SH-SY5Y (cell line): Measurements from ENCODE around the gene RAB17.

Experiments used
- GATA2 ChIP-seq: IDR thresholded peaks from 2 replicates; pipeline ENCODE4 v1.6.1; 2011; ENCODE audit warnings: mild to moderate bottlenecking, low read depth, low read length
- GATA3 ChIP-seq: IDR thresholded peaks from 2 replicates; pipeline ENCODE4 v1.6.1; 2011; ENCODE audit warnings: low read depth, mild to moderate bottlenecking, low read length, moderate library complexity

The RAB17 gene

DNA sequence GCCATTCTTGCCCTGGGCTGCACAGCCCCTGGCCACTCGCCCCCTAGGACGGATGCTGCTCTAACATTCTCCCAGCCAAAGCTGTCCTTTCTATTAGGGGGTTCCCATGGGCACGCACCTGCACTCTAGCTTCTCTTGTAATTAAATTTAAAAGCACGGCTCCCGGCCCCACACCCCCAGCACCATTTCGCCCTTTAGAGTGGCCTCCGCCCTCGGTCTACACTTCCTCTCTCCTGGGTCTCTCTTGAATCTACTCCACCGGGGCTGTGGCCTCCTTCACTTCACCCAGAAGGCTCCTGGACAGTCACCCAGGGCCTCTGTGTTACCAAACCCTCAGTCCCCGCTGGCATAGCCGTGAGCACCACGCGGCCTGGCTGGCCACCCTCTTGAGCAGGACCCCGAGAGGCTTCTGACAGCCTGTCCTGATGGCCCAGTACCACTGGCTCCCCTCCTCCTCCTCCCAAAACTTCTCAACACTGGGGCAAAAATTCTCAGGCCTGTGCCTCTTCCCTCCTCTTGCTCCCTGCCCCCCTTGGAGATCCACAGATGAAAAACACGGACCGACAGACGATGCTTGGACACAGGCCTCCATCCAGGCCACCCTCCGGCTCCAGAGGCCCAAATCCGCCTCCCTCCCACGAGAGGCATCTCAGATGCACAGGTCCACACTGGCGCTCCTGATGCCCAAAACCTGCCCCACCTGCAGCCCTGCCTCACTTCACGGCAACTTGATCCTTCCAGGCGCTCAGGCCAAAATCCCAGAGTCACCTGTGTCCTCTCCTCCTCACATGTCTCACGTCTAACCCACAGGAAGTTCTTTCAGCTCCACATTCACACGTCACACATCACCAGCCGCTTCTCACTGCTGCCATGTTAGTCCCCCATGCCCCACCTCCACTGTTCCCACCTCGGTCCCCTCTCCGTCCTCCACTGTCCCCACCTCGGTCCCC, 6.9 kb upstream of the RAB17 start:
- TF ChIP-seq GATA3: no peak
- no peak for TF ChIP-seq GATA2

DNA sequence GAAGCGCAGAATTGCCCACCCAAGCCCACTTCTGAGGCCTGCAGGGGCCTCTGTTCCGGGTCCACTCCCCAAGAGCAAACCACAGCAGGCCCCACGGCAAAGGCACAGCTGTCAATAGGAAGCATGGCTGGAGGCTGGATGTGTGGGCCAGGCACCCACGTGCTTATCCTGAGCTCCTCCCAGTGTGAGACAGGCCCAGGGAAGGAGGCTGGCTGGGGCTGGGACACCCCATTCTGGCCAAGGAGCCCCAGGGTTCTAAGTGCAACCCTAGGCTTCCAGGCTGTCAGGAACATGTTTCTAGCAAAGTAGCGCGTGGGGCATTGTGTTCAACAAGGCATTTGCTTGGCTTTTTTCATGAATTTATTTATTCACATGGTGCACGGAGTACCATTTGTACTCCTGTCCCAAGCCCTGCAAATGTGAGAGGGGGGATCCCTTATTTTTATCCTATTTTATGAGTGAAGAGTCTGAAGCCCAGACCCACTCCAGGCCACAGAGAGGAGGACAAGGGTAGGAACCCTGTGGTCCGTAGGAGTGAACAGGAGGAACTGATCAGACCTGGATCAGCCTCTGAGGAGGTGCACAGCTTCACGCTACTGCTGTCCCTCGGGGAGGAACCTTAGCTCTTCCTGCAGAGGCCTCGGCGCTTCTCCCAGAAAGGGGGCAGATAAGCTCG, 6.1 kb upstream of the RAB17 start:
- TF ChIP-seq GATA3: no peak
- no peak for TF ChIP-seq GATA2

DNA sequence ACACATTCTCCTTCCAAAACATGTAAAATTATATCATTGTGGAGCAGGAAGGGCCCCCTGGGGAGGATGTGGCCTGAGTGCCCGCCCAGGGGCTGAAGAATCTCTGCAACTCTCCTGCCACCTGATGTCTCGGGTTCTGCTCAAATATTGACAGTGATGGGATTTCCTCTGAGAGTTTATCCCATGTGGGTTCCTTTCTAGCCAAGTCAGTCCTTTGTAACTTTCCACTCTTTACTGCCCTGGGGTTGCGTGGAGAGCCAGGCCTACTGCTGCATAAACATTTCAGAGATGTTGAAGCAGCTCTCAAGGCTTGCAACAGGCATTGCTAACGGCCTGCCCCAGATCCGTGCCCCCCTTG, 4.0 kb upstream of the RAB17 start:
- TF ChIP-seq GATA2: no peak
- TF ChIP-seq GATA3: no peak

DNA sequence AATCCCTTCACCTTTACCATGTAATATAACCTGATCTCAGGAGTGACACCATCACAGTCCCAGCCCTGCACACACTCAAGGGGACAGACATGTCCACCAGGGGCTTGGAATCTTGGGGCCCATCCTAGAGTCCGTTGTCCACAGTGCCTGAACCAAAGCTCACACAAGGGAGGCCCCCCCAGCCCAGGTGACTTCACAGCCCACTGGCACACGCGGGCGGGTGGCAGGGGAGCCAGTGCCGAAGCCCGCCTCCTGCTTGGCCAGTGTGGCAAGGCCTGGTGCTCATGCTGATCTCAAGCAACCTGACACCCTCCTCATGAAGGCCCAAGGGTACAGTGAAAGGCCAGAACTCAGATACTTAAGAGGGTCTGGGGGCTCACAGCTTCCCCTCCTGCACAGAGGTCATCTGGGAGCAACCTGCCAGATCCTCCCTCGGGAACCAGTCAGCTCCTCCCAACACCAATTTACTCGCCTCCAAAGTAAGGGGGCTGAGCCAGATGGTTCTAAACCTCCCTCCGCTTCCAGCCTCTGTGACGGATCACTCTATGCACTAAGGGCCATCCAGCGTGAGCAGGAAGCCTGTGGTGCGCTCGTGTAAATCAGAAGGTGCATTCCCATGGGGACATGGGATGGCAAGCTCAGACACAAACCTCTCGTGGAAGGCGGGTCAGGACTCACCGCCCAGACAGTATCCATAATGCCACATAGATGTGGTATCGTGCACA, 3.2 kb upstream of the RAB17 start:
- TF ChIP-seq GATA3: no peak
- no peak for TF ChIP-seq GATA2

DNA sequence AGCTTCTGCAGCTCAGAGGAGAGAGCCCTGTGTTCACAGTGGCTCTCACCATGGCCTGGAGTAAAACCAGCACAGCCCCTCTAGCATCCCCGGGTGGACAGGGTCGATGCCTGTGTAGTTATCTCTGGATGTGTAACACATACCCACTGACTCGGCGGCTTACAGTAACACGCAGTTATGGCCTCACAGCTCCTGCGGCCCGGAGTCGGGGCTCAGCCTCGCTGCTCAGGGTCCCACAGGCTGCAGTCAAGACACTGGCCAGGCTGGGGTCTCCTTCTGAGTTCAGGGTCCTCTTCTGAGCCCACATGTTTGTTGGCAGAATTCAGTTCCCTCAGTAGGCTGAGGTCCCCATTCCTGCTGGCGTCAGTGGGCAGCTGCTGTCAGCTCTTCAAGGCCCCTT, 2.5 kb upstream of the RAB17 start:
- TF ChIP-seq GATA2 (no peak), GATA3 (no peak)

DNA sequence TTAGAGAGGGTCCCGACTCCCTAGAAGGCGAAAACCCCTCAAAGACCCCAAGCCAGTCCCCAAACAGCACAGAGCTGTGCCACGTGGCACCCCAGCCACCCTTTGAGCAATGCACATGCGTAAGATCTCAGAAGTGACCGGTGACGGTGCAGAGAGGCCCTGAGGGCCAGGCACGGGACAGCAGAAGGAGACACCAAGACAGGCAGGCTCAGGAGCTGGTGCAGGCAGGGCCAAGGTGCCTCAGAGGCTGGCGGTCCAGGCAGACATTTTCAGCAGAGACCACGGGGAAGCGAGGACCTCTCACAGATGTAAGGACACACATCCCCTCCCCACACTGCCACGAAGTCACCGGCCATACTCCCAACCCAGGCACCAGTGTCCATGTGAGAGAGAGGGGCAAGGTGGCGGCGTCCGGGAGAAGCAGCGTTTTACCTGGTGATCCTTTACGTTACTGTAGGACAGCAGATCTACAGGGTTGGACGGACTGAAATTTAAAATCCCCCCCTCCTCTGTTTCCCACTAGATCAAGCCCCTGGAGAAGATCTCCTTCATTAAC, 2.0 kb upstream of the RAB17 start:
- TF ChIP-seq GATA3 (no peak), GATA2 (no peak)

DNA sequence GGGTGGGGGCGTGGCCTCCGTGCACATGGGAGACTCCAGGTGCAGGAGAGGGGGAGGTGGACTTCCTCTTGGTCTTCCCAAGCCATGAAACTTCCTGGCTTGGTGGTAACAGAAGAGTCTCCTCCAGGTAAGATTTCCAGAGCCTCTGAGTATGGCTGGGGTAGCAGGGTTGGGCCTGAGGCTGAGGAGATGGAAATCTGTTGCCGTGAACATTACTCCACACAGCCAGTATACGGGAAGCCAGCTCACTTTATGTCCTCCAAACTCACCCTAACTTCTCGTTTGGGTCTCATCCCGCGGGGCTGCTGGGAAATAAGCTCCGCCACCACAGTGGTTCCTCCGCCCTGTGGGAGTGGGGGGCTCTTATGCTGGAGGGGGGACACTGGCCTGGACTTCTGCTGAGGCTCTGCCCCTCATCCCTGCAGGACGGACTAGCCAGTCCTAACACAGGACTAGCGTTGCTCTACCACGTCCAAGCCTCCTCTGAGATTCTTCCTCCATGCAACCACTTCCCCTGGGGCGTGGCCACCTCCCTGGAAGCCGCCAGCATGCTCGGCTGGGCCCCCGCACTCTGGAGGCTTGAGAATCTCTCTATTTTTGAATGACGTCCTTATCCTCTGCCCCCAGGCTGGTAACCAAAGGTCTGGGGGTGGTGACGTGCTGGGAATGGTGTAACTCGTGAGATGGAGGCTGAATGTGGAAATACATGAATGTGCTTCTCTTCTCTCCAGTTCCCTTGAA, 777 bp upstream of the RAB17 start:
- TF ChIP-seq GATA3 (no peak), GATA2 (no peak)

DNA sequence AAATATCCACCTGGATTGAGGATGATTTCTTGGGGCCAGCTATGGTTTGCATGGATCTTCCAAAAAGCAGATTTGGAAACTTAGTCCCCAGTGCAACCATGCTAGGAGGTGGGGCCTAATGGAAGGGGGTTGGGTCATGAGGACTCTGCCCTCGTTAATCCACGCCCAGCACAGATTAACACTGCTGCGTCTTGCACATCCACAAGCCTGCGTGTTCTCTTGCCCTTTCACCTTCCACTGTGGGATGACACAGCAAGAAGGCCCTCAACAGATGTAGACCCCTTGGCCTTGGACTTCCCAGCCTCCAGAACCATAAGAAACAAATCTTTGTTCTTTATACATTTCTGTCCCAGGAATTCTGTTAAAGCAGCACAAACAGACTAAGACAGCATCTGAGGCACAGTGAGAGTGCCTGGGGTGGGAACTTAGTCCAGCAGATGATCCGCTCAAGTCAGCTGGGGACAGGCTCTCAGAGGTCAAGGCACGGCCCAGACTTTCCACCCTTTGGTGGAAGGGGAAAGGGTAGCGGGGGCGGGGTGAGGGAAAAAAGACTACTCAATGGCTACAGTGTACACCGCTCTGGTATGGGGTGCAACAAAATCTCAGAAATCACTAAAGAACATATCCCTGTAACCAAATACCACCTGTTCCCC, 2.4 kb downstream of the RAB17 start:
- no peak for TF ChIP-seq GATA2
- TF ChIP-seq GATA3: no peak

DNA sequence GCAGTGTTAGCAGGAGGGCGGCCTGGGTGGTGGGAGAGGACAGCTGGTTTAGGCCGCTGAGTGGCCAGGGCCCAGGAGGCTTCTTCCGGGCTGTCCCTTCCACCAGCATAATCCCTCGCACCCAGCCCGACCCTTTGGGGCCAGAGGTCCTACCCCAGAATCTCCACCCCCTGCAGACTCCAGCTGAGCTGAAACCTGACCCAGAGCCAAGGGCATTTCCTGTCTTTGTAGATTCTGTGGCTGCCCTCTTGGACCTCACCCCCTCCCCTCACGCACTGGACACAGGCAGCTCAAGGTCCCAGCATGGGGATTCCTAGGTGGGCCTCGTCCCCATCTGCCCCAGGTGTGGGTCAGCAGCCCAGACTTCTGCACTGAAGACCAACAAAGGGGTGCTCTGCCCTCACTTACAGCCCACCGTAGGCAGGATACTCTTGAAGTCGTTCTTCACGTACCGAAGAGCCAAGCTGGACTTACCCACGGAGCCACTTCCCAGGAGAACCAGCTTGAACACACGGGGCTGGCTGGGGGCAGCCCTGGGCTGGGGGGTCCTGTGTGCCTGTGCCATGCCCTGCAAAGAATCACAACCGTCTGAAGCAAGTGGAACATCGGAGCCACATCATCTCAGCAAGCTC, 4.8 kb downstream of the RAB17 start:
- TF ChIP-seq GATA3 (no peak), GATA2 (no peak)

DNA sequence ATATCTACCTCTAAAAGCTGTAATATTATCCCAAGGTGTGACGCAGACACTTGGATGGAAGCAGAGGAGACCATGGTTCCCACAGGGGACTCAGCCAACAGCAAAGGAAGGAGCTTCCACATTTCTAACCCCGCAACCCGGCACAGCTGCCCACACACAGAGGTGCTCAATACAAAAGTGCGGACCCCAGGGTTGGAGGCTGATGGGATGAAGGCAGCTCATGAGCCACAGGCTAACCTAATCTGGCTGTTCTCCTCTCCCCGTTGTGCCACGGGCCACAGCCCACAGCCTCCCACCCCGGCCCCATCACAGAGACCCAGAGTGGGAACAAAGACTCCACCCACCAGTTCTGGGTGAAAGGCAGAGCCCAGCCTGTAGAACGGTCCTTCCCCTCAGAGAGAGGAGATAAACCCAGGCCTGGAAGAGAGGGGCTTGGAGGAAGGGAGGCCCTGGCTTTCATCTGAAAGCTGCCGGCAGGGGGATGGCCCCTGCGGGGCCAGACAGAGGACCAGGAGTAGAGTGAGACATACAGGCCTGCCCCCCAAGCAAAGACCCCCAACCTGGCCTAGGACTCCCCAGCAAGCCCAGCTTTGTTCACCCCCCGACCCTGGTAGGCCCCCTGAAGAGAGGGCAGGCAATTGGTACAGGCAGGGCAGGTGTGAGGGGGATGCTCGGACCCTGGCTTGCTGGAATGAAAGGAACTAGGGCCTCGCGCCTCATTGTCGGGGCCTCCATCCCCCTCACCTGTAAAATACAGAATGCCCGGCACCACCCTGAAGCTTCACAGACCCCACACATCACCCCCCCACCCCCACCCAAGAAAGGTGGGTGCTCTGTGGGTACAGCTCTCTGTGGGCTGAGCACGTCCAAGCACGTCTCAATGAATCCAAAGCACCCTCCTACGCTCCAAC, 6.9 kb downstream of the RAB17 start:
- TF ChIP-seq GATA2 (no peak), GATA3 (no peak)

DNA sequence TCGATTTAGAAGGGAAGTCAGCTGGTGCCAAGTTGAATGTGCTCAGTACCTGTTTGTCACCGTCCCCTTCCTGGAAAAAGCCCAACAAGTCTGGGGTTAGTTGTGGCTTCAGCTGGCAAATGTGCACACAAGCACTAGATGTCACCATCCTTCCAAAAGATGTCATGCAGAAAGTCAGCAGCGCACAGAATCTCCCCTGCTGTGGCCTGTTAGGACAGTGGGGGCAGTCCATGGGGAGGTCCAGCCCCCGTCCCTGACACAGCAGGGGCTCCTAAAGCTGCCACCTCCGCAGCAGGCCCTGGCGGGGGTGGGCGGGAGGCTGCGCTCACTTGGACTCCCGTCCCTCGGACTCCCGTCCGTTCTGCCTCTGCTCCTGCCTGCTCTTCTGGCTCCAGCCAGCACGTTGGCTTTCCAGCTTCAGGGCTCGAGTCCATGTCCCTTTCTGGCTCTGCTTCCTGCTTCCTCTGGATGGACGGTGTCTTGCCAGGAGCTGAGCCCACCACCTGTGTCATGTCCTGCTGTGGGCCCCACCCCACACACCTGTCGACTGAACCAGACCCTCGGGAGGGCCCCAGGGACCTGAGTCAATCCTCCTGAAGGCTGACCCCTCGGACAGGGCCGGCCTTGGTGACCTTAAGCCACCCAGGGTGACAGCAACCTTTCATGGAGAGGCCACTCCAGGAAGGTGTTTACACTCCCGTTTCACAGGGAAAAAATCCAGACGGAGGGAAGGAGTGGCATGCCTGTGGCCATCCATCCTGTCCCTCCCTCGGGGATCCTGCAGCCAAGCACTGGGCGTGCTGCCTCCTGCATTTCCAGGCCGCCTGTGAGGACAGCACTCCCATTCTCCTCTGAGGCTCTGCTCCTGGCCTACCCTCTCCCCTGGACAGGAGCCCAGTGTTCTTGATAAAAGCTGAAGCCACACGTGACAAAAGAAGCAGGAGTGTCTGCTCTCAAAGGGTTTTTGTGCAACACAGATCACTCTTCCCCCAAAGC, 8.5 kb downstream of the RAB17 start:
- no peak for TF ChIP-seq GATA2
- no peak for TF ChIP-seq GATA3
